Measurements from ENCODE around the gene TMEM132C.

- TF ChIP-seq CTCF (IDR thresholded peaks at IDR 0.05; ENCODE audit: insufficient read depth, low read length, poor library complexity, severe bottlenecking) (no peak), EZH2phosphoT487 (conservative IDR thresholded peaks at IDR 0.05; ENCODE audit: low read length) (no peak)
Observed at GRCh38 chr12:128543971-128544370, 277.0 kb downstream of the TMEM132C start.
